M059J (cell line): ENCODE data around the gene NFS1. TPM values are rescaled to one million over a fixed set of nuclear protein-coding genes. Genes with fewer than 3 reads are reported as not detected.
"Not testable (repeated sequence)": the region's sequence is repeated elsewhere in the genome, so short reads cannot be mapped to it uniquely, and the experiment has no call there.

Experiments
- DNase-seq: peaks from one replicate; pipeline ENCODE4 v3.0.0-alpha.2; 2012; ENCODE audit warnings: low read depth
- total RNA-seq: library from RNA; depleted of rRNA; stranded (reverse); fragments of >200 nt; shearing (Covaris generic); gene quantifications from 2 replicates; pipeline ENCODE4 v1.2.3, GENCODE V29; 2014

Gene NFS1
- total RNA-seq, 1 experiment from 2014 or later: 69.7 TPM

DNA sequence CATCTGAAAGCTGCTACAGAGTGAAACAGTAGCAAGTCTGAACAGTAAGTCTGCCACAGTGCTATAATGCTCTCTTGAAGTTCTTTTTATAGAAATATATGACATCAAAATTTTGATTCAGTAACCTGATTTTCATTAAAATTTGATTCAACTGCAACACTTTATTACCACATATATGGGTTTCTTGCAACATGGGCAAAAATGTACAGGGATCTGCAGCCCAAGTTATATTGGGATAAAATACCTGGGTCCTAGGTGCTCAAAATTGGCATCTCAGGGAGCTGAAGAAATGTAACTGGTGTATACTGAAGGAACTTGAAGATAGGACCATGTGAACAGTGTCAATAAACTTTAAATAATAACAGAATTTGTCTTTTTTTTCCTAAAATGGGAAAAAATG is 10.9 kb upstream of the NFS1 start:
- DNase-seq: no peak

DNA sequence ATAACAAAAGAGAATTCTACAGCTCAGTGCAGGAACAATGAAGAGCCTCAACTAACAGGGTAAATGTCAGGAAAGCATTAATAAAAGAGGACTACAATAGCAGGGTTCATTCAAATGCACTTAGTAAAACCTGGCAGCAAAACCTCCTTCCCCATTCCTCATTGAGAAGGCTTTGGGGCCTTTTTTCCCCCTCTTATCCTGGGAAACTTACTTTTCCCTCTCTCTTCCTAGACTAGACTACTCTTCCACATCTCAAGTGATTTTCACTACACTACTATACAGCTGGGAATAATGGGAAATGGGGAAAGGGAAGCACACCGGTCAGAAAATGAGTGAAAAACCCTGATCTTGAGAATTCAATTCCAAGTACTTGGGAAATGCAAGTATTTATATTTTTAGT is 10.1 kb upstream of the NFS1 start:
- no peak for DNase-seq

DNA sequence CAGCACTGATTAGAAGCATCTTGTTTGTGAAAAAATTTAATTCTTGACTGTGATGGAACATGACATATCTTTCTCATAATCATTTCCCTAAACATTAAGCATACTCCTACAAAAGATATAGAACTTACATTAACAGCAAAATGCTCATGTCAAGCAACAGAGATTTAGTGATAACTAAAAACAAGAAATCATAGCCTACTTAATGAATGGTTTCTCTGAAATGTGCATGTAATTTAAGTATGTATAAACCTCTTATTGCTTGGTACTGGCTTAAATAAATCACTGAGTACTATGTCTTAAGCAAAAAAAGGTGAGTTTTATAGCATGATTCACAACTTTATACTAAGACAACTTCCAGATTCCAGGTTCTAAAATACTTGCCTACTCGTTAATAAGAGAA is 9.3 kb upstream of the NFS1 start:
- DNase-seq: no peak

DNA sequence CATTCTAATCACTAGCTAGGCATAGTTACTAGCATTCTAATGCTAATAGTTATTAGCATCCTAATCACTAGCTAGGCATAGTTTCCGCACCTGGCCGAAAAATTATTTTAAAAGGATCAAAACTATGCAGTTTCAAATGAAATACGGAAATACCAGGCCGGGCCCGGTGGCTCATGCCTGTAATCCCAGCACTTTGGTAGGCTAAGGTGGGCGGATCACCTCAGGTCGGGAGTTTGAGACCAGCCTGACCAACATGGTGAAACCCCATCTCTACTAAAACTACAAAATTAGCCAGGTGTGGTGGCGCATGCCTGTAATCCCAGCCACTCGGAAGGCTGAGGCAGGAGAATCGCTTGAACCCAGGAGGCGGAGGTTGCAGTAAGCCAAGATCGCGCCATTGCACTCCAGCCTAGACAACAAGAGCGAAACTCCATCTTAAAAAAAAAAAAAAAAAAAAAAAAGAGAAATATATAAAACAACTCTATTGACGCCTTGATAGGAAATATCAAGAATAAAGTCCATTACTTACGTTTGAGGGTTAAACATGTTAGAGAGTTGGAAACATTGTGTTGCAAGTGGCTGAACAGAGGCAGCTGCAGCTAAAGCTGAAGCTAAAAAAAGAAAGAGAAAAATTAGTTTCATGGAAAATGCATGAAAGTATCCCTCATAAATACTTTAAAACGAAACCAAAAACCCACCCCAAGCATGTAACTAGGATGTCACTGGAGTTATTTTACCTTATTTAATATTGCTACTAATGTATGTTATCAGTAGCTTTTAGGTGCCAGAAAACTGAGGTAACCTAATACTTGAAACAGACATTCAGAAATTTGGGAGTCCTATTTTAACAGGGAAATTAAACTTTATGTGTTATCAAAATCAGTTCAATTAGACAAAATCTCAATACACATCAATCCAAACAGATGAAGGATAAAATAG is 7.7 kb upstream of the NFS1 start:
- not testable (repeated sequence) for DNase-seq

DNA sequence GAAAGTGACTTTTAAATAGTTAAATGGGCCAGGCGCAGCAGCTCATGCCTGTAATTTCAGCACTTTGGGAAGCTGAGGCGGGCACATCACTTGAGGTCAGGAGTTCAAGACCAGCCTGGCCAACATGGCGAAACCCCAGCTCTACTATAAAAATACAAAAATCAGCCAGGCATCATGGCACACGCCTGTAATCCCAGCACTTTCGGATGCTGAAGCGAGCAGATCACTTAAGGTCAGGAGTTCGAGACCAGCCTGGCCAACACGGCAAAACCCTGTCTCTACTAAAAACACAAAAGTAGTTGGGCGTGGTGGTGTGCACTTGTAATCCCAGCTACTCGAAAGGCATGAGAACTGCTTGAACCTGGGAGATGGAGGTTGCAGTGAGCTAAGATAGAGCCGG is 6.7 kb upstream of the NFS1 start:
- DNase-seq: not testable (repeated sequence)

DNA sequence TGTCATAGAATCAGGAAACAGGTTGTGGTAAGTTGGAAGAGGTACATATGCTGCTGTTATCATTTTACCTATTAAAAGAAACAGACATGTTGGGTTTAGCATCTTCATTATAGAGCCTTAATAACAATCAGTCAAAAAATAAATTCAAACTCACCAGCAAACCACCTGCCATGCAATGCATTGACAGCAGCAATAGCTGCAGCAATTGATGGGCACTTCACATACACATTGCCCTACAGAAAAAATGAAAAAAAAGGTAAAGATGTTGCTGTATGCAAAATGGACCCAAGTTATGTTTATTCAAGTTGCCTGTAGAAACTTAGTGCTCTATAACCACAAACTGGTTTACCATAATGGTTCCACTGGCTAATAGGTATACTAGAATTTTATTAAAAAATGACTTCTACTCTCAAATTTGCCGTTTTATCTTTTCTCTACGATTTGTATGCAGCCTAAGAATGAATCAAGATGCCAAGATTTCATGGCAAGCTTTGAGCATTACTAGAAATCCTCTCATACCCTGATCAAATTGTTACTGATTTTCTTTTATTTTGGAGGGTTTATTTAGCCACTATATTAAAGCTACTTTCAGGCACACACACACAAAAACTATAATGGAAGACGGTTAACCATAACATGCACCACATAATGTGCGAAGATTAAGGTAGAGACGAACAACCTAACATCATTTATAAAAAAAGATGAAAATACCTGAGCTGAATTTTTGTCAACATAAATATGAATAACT is 5.5 kb upstream of the NFS1 start:
- no peak for DNase-seq

DNA sequence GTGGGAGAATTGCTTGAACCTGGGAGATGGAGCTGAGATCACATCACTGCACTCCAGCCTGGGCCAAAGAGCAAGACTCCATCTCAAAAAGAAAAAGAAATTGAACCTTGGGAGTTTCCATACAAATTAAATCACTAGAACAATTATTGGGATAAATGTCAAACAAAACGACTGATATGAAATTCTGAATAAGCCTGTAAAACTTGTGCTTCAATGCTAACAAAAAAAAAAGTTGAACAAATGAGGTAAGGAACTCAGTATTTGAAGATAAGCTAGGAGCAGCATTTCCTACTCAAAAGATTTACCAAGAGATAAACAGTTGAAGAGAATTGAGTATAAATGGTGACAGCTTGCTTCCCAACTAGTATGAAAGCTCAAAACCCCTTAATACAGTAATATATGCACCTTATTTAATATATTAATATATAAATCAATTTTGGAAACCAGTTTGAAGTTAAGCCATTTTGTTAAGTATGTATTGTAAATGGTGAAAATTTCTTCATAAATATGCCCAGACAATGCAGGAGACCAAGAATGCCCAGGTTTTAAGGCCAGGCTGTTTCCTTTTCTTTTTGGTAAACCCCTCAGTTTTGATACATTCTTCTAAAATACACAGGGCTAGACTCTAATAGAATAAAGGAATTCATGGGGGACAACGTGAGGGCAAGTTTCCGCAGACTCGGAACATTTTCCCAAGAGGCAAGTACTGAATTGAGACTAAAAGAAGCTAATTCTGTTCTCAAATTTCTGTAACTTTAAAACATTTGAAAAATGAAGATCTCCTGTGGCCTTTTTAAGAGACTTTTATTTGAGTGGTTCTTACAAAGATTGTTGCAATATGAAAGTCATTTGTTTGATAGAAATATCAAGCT is 3.9 kb upstream of the NFS1 start:
- DNase-seq: no peak

DNA sequence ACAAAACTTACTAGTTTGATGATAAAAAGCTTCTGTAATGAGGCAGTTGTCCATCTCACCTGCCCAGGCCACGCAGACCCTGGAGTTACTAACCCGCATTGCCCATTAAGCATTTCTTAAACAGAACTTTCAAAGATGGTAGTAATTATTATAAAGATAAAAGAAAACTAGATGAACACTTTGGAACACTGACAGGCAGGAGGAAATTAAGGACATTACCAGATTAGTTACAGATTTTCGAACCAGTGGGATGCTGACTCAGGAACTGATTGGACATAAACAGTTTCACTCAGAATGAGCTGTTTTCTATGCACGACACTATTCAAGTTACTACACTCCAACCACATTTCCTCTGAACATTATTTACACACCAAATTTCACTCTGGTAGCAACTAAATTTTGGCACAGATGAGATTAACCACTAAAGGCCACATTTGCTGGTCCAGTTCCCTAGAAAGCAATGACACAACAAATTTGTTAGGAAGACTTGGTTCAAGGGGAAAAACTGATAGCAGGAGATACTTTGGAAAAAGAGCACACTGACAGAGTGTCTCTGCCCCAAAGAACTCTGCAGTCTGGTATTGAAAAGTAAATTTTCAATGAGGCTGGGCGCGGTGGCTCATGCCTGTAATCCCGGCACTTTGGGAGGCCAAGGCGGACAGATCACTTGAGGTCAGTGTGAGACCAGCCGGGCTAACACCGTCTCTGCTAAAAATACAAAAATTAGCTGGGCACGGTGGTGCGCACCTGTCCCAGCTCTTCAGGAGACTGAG is 3.1 kb upstream of the NFS1 start:
- DNase-seq: peak; percentile 73

DNA sequence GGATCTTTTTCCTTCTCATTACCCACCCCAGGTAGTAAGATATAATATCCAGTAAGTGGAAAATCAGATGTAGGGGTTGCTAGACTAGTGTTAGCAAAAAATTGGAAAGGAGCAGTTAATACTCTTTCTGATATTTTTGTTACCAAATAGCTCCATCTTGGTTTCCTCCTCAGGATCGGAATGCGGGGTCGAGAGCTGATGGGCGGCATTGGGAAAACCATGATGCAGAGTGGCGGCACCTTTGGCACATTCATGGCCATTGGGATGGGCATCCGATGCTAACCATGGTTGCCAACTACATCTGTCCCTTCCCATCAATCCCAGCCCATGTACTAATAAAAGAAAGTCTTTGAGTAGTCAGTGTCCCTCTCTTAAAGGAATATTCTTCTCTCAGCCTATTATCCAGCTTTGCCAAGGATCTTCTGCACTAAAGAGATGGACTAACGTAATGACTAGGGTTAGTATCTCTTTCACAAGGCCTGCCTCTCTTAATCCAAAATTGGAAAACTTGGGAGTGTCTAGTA is 1.5 kb upstream of the NFS1 start:
- no peak for DNase-seq

DNA sequence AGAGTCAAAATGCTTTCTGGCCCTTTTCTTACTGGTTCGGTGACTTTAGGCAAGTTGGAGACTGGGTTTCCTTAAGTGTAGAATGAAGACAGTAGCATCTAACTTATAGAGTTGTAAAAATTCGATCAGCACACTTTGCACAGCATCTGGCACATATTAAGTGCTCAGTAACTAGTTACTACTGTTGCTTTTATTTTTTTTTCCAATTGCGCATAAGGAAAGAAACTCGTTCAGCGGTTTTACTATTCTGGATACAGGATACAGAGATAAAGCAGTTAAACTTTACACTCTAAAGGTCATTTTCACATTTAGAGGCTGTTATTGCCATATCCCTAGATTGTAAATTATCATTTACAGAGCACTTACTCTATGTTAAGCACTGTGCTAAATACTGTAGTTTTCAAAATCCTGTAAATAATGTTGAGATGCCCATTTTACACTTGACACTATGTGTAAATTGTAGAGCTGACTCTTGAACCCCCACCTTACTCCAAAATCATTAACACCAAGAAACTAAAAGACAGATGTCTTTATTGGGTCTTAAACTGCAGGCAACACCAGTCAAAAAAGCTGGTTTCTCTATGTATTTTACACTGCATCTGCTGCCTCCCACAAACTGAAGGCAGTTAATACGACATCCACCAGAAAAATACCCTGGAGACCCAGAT is 939 bp upstream of the NFS1 start:
- no peak for DNase-seq

DNA sequence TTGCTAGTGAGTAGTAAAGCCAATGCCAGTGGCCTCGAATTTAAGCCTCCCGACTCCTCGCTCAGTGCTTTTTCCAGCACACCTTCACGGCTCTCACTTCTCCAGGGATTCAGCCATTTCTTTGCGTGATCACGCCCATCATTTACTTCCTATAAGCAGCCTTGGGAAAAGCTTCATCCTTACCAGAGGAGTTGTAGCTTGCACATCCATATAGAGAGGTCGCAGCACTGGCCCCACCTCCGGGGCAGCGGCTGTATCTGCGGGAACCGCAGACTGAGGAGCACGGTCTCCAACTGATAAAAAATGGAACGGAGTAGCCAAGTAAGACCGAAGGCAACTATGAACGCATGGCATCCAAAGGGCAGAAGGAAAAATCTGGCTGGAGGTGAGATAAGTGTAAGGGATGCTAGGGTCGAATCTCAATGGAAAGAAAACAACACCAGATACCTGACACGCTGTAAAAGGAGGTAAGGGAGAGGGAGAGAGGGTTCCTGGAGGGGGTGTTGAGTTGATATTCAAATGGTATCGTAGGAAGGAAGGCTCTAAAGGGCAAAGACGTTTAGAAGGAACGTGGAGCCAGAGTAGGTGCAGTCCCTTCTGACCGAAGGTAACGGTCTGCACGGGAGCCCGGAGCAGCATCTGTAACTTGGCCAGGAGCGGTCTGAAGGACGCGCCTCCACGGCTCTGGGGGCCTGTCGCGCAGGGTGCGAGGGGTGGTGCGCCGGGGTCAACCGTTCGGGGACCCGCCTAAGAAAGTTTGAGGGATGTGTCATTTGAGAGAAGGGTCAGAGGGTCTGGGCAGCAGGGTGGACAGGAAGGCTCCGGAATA is 640 bp downstream of the NFS1 start:
- DNase-seq: peak; percentile 40

DNA sequence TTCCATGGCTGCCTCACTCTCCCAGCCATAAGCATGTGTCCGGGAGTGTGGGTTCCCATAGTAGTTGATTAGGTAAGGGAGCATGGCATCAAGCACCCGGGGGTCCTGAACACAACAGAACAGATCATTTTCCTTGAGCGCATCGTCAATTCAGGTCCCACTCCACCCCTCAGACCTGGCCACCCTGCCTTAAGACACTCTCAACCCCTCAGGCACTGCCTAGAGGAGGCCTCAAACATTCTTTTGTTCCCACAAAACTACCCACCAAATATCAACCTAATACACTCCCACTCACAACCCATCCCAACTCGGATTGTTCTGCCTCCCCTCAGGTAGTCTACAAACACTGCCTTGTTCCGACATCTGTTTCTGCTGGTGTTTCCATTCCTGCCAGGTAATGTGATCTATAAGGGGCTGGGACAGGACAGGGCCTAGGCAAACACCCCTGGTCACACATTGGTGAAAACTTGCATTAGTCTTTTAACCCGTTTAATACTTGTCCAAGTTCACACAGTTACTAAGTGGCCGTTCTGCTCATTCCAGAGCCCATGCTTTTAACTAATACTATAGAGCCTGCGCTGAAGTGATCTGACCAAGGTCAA is 1.4 kb downstream of the NFS1 start:
- no peak for DNase-seq

DNA sequence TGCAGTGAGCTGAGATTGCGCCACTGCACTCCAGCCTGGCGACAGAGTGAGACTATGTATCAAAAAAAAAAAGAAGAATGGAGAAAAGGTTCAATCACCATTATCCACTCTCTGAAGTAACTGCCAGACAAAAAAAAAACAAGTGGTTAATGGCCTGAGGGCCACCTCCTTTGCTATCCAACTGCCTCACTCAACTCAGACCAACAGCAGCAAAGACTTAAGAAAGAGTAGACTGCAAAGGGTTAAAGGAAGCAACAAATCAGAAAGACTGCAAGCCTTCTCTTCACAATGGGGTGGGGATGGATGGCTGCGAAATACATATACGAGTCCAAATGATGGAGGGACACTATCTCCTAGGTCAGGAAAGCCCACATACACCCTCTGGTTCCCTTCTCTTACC is 3.2 kb downstream of the NFS1 start:
- DNase-seq: no peak

DNA sequence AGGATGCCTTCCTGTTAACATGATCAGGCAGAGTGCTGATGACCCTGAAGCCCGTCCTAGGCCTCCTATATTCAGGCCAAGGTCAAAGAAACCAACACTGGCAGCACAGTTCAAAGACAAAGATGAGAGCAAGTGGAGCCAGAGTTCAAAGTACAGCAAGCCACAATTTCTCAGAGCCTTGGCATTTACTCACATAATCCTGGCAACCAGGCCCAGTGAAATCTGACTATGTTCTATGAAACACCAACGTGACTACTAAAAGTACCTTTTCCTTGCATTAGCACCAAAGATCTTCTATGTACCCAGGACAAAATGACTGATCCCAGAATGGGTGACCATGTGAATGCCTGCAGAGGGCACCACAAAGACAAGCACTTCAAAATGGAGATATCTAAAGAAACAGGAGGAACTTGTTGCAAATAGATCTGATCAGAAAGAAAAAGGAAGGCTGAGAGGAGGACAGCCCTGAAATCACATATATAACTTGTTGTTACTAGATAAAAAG is 3.9 kb downstream of the NFS1 start:
- no peak for DNase-seq

DNA sequence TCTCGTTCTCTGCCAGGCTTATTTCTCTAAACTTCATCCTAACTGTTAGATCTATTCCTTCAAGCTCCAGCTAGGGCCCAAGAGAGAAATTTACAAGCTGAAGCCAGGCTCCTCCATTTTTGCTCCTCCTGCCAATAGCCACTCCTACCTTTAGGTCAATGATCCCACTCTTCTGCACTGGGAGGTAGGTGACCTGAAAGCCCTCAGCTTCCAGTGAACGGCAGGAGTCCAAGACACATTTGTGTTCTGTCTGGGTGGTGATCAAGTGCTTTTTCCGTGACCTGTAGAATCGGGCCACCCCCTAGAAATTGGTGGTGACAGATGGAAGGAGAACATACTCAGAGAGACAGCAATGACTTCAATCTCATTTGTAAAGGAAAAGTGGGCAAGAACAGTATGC is 8.9 kb downstream of the NFS1 start:
- no peak for DNase-seq

DNA sequence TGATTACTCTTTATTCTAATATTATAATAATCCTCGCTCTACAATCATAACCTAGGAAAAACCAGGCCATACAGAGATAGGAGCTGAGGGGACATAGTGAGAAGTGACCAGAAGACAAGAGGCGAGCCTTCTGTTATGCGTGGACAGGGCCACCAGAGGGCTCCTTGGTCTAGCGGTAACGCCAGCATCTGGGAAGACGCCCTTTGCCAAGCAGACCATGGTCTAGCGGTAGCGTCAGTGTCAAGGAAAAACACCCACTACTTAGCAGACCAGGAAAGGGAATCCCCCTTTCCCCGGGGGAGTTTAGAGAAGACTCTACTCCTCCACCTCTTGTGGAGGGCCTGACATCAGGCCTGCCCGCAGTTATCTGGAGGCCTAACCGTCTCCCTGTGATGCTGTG is 12.3 kb downstream of the NFS1 start:
- DNase-seq: peak; percentile 23

DNA sequence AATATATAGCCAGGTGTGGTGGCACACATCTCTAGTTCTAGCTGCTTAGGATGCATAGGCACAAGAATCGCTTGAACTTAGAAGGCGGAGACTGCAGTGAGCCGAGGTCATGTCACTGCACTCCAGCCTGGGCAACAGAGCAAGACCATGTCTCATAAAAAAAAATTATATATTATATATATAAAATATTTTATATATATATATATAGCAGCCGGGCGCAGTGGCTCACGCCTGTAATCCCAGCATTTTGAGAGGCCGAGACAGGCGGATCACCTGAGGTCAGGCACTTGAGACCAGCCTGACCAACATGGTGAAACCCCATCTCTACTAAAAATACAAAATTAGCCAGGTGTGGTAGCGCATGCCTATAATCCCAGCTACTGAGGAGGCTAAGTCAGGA is 13.8 kb downstream of the NFS1 start:
- DNase-seq: not testable (repeated sequence)

DNA sequence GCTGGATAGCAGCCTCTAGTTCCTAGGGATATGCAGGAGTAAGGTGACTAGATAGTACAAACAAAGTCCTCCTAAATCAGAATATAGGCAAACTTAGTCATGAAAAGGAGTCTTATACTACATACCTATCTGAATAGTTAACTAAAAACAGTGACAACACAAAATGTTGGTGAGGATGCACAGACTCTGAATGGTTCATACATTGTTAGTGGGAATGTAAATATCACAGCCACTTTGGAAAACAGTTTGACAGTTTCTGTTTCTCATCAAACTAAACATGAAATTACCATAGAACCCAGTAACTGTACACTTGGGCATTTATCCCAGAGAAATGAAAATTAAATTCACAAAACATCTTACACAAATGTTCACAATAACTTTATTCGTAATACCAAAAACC is 17.2 kb downstream of the NFS1 start:
- no peak for DNase-seq
